Measurements from ENCODE around the gene HSF4. TPM values are rescaled to one million over a fixed set of nuclear protein-coding genes. Genes with fewer than 3 reads are reported as not detected.
A peak's percentile ranks its signal among the peaks of the same experiment; 100 is the strongest.

HSF4 gene
- total RNA-seq, 1 donor from 2014 or later, result 33.4 TPM

DNA sequence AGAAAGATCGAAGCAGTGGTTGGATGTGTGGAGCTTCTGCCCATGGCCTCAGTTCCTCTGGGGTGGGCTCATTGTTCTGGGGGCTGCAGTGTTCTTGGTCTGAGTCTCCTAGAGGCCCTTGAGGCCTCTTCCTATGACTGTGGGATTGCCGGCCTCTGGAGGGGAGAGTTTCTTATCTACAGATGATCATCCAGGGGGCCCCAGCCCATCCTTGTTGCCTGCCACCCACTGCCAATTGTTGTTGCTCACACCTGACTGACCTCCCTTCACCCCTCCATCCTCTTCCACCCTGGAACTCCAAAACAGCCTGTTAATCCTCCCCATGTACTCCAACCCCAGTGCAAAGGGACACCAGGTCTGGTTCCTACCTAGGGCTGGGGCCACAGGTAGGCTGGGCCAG is 19.6 kb upstream of the HSF4 start:
- H3K36me3 Mint-ChIP-seq (ENCODE audit: low read depth), result peaks cover 72% of the 10 kb centered on the region
- no peak for DNase-seq (ENCODE audit: low spot score)
- intact Hi-C loops (cut with micrococcal nuclease), result no loop called here
- no peaks in the 10 kb centered on the region for H3K9me3 Mint-ChIP-seq
- H3K27me3 Mint-ChIP-seq (ENCODE audit: low read depth), result no peaks in the 10 kb centered on the region
- no peak overlapping the region for H3K4me3 Mint-ChIP-seq (ENCODE audit: low read depth)
- H3K27ac Mint-ChIP-seq, result no peak overlapping the region
- no peaks in the 10 kb centered on the region for H3K4me1 Mint-ChIP-seq (ENCODE audit: low read depth)

GRCh38 chr16:67145746-67146145 is 18.8 kb upstream of the HSF4 start:
- intact Hi-C loops (cut with micrococcal nuclease), result no loop called here
- no peak for DNase-seq (ENCODE audit: low spot score)
- Mint-ChIP-seq H3K27me3 (ENCODE audit: low read depth) (no peaks in the 10 kb centered on the region), H3K36me3 (ENCODE audit: low read depth) (peaks cover 64% of the 10 kb centered on the region), H3K4me1 (ENCODE audit: low read depth) (no peaks in the 10 kb centered on the region), H3K27ac (no peak overlapping the region), H3K4me3 (ENCODE audit: low read depth) (no peak overlapping the region), H3K9me3 (no peaks in the 10 kb centered on the region)

DNA sequence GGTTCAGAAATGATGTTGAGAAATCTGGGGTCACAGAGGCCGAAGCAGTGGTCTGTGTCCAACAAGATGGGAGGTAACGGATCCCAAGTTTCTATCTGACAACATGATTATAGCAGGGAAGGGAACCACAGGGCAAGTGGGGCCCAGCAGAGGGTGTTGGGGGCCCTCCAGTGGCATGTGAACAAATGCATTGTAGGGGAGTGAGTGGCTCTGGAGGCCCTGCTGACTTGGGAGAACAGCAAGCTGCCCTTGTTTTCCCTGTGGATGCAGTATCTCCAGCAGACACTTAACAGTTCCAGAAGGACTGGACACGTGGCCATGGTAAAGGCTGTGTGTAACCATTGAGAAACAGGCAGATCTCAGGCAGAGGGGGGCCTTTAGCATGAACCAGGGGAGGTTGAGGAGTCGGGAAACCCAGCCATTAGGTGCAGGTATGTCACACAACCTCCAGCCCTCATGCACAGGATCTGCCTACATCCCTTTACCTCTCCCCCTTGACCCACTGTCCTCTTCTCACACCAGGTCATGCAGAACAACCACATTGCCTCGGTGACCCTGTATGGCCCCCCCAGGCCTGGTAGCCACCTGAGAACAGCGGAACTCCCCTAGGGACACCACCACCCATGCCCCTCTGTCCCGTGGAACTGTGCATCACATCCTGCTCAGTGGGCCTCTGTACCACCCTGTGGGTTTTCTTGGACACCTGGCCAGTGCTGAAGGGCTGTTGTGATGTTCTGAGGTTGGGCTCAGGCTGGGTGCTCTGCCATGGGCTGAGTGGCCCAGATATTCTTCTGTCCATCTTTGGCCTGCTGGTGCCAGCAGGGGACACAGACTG is 17.8 kb upstream of the HSF4 start:
- no peak for DNase-seq (ENCODE audit: low spot score)
- H3K4me3 Mint-ChIP-seq (ENCODE audit: low read depth), result no peak overlapping the region
- H3K4me1 Mint-ChIP-seq (ENCODE audit: low read depth), result peaks cover 7% of the 10 kb centered on the region
- H3K27ac Mint-ChIP-seq, result no peak overlapping the region
- H3K36me3 Mint-ChIP-seq (ENCODE audit: low read depth), result peaks cover 56% of the 10 kb centered on the region
- intact Hi-C loops (cut with micrococcal nuclease), result no loop called here
- no peaks in the 10 kb centered on the region for H3K27me3 Mint-ChIP-seq (ENCODE audit: low read depth)
- H3K9me3 Mint-ChIP-seq, result no peaks in the 10 kb centered on the region

GRCh38 chr16:67147437-67148140 is 17.0 kb upstream of the HSF4 start:
- no peaks in the 10 kb centered on the region for H3K9me3 Mint-ChIP-seq
- no peak overlapping the region for H3K4me3 Mint-ChIP-seq (ENCODE audit: low read depth)
- intact Hi-C loops (cut with micrococcal nuclease), result no loop called here
- no peak for DNase-seq (ENCODE audit: low spot score)
- H3K4me1 Mint-ChIP-seq (ENCODE audit: low read depth), result peaks cover 10% of the 10 kb centered on the region
- no peaks in the 10 kb centered on the region for H3K27me3 Mint-ChIP-seq (ENCODE audit: low read depth)
- H3K36me3 Mint-ChIP-seq (ENCODE audit: low read depth), result peaks cover 50% of the 10 kb centered on the region
- H3K27ac Mint-ChIP-seq, result no peak overlapping the region

GRCh38 chr16:67148221-67148620 is 16.3 kb upstream of the HSF4 start:
- no peak for DNase-seq (ENCODE audit: low spot score)
- H3K4me3 Mint-ChIP-seq (ENCODE audit: low read depth), result no peak overlapping the region
- H3K4me1 Mint-ChIP-seq (ENCODE audit: low read depth), result peaks cover 16% of the 10 kb centered on the region
- intact Hi-C loops (cut with micrococcal nuclease), result no loop called here
- peaks cover 52% of the 10 kb centered on the region for H3K36me3 Mint-ChIP-seq (ENCODE audit: low read depth)
- H3K27me3 Mint-ChIP-seq (ENCODE audit: low read depth), result no peaks in the 10 kb centered on the region
- no peak overlapping the region for H3K27ac Mint-ChIP-seq
- no peaks in the 10 kb centered on the region for H3K9me3 Mint-ChIP-seq

- intact Hi-C loops (cut with micrococcal nuclease), result no loop called here
- Mint-ChIP-seq H3K4me3 (ENCODE audit: low read depth) (peak overlapping the region; percentile 35), H3K27me3 (ENCODE audit: low read depth) (no peaks in the 10 kb centered on the region), H3K9me3 (no peaks in the 10 kb centered on the region), H3K27ac (no peak overlapping the region), H3K36me3 (ENCODE audit: low read depth) (peaks cover 50% of the 10 kb centered on the region), H3K4me1 (ENCODE audit: low read depth) (peaks cover 17% of the 10 kb centered on the region)
- DNase-seq (ENCODE audit: low spot score), result no peak
These were observed 15.8 kb upstream of the HSF4 start for GRCh38 chr16:67148656-67149275.

DNA sequence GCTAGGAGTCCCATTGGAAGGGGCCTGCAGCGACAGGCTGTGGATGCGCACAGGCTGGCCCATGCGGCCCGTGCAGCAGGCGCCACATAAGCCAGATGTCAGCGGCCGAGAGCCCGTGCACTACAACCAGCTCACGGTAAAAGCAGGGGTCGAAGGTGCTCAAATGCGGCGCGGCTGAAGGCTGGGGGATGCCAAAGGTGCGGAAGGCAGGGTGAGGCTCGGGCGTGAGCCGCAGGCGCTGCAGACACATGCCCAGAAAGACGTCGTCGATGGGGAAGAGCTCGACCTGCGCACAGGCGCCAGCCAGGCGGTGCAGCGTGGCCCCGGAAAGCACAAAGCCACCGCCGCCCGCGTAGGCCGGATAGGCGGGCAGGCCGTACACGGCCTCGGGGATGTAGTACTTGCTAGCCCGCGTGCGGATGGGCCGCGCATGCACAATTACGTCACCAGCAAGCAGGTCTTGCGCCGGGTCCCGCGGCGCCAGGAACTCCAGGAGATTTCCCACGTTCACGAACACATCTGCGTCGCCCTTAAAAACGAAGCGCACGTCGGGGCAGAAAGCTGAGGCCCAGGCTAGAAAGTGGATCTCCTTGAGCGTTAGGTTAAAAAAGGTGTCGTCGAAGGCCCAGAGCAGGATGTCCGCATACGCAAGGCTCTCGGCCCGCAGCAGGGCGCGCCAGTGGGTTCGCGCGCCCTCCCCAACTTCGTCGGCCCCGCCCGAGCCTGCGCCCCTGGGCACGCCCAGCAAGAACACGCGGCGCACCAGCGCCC is 15.1 kb upstream of the HSF4 start:
- H3K4me1 Mint-ChIP-seq (ENCODE audit: low read depth), result peaks cover 17% of the 10 kb centered on the region
- H3K27ac Mint-ChIP-seq, result no peak overlapping the region
- DNase-seq (ENCODE audit: low spot score), result no peak
- H3K27me3 Mint-ChIP-seq (ENCODE audit: low read depth), result no peaks in the 10 kb centered on the region
- no peaks in the 10 kb centered on the region for H3K9me3 Mint-ChIP-seq
- H3K36me3 Mint-ChIP-seq (ENCODE audit: low read depth), result peaks cover 51% of the 10 kb centered on the region
- intact Hi-C loops (cut with micrococcal nuclease), result loop anchor here (5.0 to 10.0 kb wide), 2 partner anchors 38 to 275 kb away; no protein-coding TSS in a partner anchor
- no peak overlapping the region for H3K4me3 Mint-ChIP-seq (ENCODE audit: low read depth)

DNA sequence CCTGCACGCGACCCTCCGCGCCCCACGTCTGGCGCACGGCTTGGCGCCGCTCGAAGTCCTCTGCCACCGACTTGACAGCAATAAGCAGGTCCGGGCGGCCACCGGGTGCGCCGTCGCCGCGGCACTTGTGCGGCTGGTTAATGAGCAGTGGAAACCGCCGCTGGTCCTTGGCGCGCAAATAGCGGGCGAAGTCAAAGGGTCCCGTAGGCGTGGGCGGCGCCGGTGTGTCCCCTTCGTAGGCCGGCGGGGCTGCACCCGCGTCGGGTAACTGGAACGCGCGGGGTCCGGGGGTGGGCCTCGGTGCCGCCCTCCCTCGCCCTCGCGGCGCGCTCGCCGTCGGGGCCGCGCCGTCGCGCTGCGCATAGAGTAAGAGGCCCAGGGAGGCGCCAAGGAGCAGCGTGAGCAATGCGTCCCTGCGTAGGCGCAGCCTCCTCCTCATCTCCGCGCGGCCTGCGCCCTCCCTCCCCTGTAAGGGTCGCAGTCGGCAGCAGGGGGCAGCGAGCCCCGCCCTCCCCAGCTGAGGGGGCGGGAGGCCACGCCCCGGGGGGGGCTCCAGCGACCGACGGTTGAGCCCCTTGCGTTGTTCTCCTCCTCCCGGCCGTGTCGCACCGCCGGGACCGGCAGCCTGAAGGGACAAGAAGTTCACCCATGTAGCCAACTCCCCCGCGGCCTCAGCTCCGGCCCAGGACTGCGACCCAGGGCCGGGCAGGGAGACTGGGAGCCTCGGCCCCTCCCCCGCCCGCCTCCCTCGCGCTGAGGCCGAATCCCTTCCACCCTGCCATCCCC is 14.3 kb upstream of the HSF4 start:
- DNase-seq (ENCODE audit: low spot score), result peak; percentile 39
- H3K4me3 Mint-ChIP-seq (ENCODE audit: low read depth), result no peak overlapping the region
- H3K4me1 Mint-ChIP-seq (ENCODE audit: low read depth), result peaks cover 19% of the 10 kb centered on the region
- no peak overlapping the region for H3K27ac Mint-ChIP-seq
- intact Hi-C loops (cut with micrococcal nuclease), result loop anchor here (5.0 to 10.0 kb wide), 2 partner anchors 37 to 275 kb away; no protein-coding TSS in a partner anchor
- H3K27me3 Mint-ChIP-seq (ENCODE audit: low read depth), result peaks cover under 1% of the 10 kb centered on the region
- peaks cover 46% of the 10 kb centered on the region for H3K36me3 Mint-ChIP-seq (ENCODE audit: low read depth)
- no peaks in the 10 kb centered on the region for H3K9me3 Mint-ChIP-seq

DNA sequence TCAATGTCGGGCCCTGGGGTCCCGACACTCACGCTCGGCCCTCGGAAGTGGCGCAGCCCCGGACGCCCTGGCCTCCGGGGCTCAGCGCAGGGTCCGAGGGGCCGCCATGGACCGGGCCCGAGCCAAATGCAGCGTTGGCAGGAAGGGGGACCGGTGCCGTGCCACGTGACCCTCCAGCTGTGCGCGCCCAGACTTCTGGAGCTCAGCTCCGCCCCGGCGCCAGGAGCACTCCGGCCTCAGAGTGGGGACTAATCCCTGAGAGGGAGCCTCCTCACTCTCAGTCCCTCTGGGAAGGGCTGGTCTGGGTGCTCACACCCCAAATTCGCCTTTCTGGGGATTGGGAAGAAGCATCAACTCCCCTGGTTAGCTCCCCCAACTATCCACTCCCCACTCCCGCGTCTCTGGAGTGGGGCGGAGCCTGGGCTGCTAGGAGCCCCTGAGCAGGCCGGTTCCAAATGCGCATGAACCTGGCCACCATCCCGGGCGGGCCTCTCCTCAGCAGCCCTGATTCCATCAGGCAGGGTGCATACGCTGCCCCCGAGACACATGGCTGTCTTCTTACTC is 13.6 kb upstream of the HSF4 start, which contains the start of gene B3GNT9:
Gene B3GNT9, minus strand, starts transcription at position 166 of the 564 bp plus-strand sequence. CDS start 513 bp downstream, outside the sequence.
- H3K4me3 Mint-ChIP-seq (ENCODE audit: low read depth), result peak within 1 kb of the TSS; percentile 74
- H3K4me1 Mint-ChIP-seq (ENCODE audit: low read depth), result peaks cover 21% of the 10 kb centered on the region
- H3K27me3 Mint-ChIP-seq (ENCODE audit: low read depth), result peaks cover 1% of the 10 kb centered on the region
- H3K36me3 Mint-ChIP-seq (ENCODE audit: low read depth), result peaks cover 45% of the 10 kb centered on the region
- intact Hi-C loops (cut with micrococcal nuclease), result loop anchor here (5.0 to 10.0 kb wide), 2 partner anchors 36 to 276 kb away; no protein-coding TSS in a partner anchor
- H3K27ac Mint-ChIP-seq, result no peak within 1 kb of the TSS
- no peak for DNase-seq (ENCODE audit: low spot score)
- H3K9me3 Mint-ChIP-seq, result no peaks in the 10 kb centered on the region

GRCh38 chr16:67151431-67152097 is 13.0 kb upstream of the HSF4 start:
- Mint-ChIP-seq H3K9me3 (no peaks in the 10 kb centered on the region), H3K4me3 (ENCODE audit: low read depth) (peak overlapping the region; percentile 74), H3K4me1 (ENCODE audit: low read depth) (peaks cover 27% of the 10 kb centered on the region), H3K36me3 (ENCODE audit: low read depth) (peaks cover 47% of the 10 kb centered on the region), H3K27me3 (ENCODE audit: low read depth) (peaks cover 1% of the 10 kb centered on the region), H3K27ac (no peak overlapping the region)
- intact Hi-C loops (cut with micrococcal nuclease), result loop anchor here (5.0 to 10.0 kb wide), 2 partner anchors 36 to 277 kb away; no protein-coding TSS in a partner anchor
- DNase-seq (ENCODE audit: low spot score), result no peak
